Measurements from ENCODE around the gene MT1H. TPM values are rescaled to one million over a fixed set of nuclear protein-coding genes. Genes with fewer than 3 reads are reported as not detected.

The MT1H gene
- polyA plus RNA-seq, 1 donor (not counting 4 experiments of a cell fraction or from before 2014, with no cell fraction given), result 0.79 TPM

DNA sequence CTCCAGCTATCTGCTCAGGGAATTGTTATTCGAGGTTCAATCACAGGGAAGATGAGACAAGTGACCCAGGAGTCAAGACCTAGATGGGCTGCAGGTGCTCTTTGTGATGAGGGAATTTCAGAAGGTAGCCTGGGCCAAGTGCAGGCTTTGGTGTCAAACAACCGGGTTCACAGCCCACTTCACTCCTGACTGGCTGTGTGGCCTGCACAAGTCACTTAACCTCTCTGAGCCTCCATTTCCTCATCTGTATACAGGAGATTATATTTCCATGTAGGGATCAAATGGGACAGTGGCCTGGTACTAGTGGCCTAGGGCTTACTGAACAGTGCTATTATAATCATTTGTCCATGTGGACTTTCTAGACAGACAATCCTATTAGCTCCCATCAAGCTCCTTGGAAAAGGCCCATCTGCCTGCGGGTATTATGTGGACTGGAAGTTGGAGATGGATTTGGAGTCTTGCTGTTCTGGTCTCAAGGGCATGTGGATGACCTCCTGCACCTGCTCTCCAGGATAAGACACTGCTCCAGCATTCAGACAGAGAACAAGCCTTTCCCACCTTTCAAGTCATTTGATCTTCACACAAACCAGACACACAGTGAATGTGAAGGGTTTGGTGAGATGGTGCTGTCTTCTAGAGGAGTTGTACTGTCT lies 9.6 kb downstream of the MT1H start:
- FAIRE-seq (no peak), DNase-seq (ENCODE audit: low read depth, low spot score) (no peak)
- Histone ChIP-seq H2AFZ (ENCODE audit: control insufficient read depth, low read length) (no peak overlapping the region), H3K36me3 (ENCODE audit: control insufficient read depth in 2 of 2, extremely low read depth in 1 of 2, insufficient read depth in 2 of 2, low read length in 2 of 2) (peaks cover 0 to 2% of the 10 kb centered on the region in 2 experiments), H3K4me2 (ENCODE audit: control insufficient read depth, extremely low read depth, insufficient read depth, low read depth, low read length) (no peak overlapping the region), H3K27me3 (ENCODE audit: control insufficient read depth, extremely low read depth, insufficient read depth, low read length) (no peaks in the 10 kb centered on the region), H3K4me3 (ENCODE audit: control insufficient read depth in 2 of 3, extremely low read depth in 1 of 3, insufficient read depth in 2 of 3, low read depth in 1 of 3, low read length in 3 of 3) (no peak overlapping the region), H3K4me1 (ENCODE audit: control insufficient read depth, extremely low read depth, insufficient read depth, low read length) (peaks cover 25% of the 10 kb centered on the region), H3K79me2 (ENCODE audit: control insufficient read depth, insufficient read depth, low read length) (peaks cover 4% of the 10 kb centered on the region), H3K9me3 (ENCODE audit: control insufficient read depth, low read depth, low read length) (no peaks in the 10 kb centered on the region), H3K27ac (ENCODE audit: control insufficient read depth, insufficient read depth, low read length) (no peak overlapping the region), H4K20me1 (ENCODE audit: control insufficient read depth, extremely low read depth, insufficient read depth, low read length) (no peaks in the 10 kb centered on the region), H3K9ac (ENCODE audit: control insufficient read depth, extremely low read depth, insufficient read depth, low read length) (no peak overlapping the region), H3K9me1 (ENCODE audit: control insufficient read depth, extremely low read depth, insufficient read depth, low read length) (no peaks in the 10 kb centered on the region)
- TF ChIP-seq CTCF (optimal IDR thresholded peaks at IDR 0.05 in 1 of 3, IDR thresholded peaks at IDR 0.05 in 1 of 3, conservative IDR thresholded peaks at IDR 0.05 in 1 of 3; ENCODE audit: extremely low read depth in 1 of 3, insufficient read depth in 2 of 3, low read length in 3 of 3), result no peak
- TF ChIP-seq EZH2 (IDR thresholded peaks at IDR 0.05; ENCODE audit: low read length), result no peak
- dilution Hi-C loops (cut with MboI; ENCODE audit: extremely low pct_ligation_motif_present, low sequenced_read_pairs), result no loop called here

DNA sequence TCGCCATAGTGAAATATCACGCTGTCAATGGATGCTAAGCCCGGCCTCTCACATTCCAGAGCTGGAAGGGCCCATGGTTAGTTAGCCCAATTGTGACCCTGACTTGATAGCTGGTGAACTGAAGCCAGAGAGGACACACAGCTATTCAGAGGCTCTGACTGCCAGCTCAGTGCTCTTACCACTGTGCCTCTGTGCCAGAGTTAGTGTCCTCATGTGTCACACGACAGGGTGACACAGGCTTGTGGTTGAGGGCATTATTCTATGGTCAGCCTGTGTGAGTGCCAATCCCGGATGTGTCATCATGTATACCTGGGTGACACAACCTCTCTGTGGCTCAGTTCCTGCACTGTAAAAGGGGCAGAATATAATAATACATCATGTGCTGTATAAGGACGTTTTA lies 10.2 kb downstream of the MT1H start:
- no peak for TF ChIP-seq EZH2 (IDR thresholded peaks at IDR 0.05; ENCODE audit: low read length)
- H3K79me2 ChIP-seq (ENCODE audit: control insufficient read depth, insufficient read depth, low read length), result peaks cover 4% of the 10 kb centered on the region
- H3K27ac ChIP-seq (ENCODE audit: control insufficient read depth, insufficient read depth, low read length), result no peak overlapping the region
- no peak overlapping the region for H3K4me2 ChIP-seq (ENCODE audit: control insufficient read depth, extremely low read depth, insufficient read depth, low read depth, low read length)
- no peak overlapping the region for H3K9ac ChIP-seq (ENCODE audit: control insufficient read depth, extremely low read depth, insufficient read depth, low read length)
- H4K20me1 ChIP-seq (ENCODE audit: control insufficient read depth, extremely low read depth, insufficient read depth, low read length), result no peaks in the 10 kb centered on the region
- dilution Hi-C loops (cut with MboI; ENCODE audit: extremely low pct_ligation_motif_present, low sequenced_read_pairs), result no loop called here
- H3K4me1 ChIP-seq (ENCODE audit: control insufficient read depth, extremely low read depth, insufficient read depth, low read length), result peaks cover 30% of the 10 kb centered on the region
- no peak overlapping the region for H2AFZ ChIP-seq (ENCODE audit: control insufficient read depth, low read length)
- no peaks in the 10 kb centered on the region for H3K9me1 ChIP-seq (ENCODE audit: control insufficient read depth, extremely low read depth, insufficient read depth, low read length)
- no peaks in the 10 kb centered on the region for H3K27me3 ChIP-seq (ENCODE audit: control insufficient read depth, extremely low read depth, insufficient read depth, low read length)
- DNase-seq (ENCODE audit: low read depth, low spot score) (no peak), FAIRE-seq (no peak)
- H3K36me3 ChIP-seq (ENCODE audit: control insufficient read depth in 2 of 2, extremely low read depth in 1 of 2, insufficient read depth in 2 of 2, low read length in 2 of 2), result peaks cover 0 to 3% of the 10 kb centered on the region in 2 experiments
- no peak overlapping the region for H3K4me3 ChIP-seq (ENCODE audit: control insufficient read depth in 2 of 3, extremely low read depth in 1 of 3, insufficient read depth in 2 of 3, low read depth in 1 of 3, low read length in 3 of 3)
- H3K9me3 ChIP-seq (ENCODE audit: control insufficient read depth, low read depth, low read length), result no peaks in the 10 kb centered on the region
